Right kidney (tissue), 1 donor: ENCODE results near the gene PARP16.
"Not testable (repeated sequence)": the region's sequence is repeated elsewhere in the genome, so short reads cannot be mapped to it uniquely, and the experiment has no call there.

Experiments used
- DNase-seq: peaks from one replicate; pipeline ENCODE4 v3.0.0-alpha.2; 2016

PARP16 gene

DNA sequence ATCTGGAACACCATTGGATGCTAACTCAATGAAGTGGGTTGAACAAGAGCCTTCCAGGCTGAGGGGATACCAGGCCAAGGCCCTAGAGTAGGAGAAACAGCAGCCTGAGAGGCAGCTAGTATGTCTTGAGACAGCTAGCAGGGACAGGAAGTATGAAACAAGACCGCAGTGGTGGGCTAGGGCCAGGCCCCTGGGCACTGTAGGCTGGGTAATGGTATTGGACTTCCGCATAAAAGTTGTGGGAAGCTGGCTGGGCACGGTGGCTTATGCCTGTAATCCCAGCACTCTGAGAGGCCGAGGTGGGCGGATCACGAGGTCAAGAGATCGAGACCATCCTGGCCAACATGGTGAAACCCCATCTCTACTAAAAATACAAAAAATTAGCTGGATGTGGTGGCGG is 50.2 kb downstream of the PARP16 start:
- not testable (repeated sequence) for DNase-seq

DNA sequence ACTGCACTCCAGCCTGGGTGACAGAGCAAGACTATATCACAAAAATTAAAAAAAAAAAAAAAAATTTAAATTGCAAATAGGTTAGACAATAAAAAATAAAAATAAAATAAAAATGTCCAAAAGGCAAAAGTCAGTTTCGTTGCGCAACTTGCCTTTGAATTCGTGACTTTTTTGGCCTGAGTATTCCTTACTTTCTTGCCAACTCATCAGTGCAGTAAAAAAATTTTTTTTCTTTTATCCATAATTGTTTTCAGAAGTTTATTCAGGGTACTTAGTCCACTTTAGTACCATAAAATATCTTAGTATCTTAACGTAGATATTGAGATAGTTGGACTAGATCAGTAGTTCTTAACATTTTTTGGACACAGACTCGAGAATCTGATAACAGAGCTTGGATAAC is 53.0 kb downstream of the PARP16 start:
- no peak for DNase-seq

DNA sequence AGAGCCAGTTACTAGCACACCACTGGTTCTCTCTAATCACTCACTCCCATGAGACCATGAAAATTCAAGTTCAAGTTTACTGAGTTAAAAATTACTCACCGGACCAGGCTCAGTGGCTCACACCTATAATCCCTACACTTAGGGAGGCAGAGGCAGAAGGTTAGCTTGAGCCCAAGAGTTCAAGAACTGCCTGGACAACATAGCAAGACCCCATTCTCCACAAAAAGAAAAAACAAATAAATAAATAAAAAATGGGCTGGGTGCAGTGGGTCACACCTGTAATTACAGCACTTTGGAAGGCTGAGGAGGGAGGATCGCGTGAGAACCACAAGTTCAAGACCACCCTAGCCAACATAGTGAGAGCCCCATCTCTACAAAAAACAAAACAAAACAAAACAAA is 54.2 kb downstream of the PARP16 start:
- DNase-seq, result no peak

DNA sequence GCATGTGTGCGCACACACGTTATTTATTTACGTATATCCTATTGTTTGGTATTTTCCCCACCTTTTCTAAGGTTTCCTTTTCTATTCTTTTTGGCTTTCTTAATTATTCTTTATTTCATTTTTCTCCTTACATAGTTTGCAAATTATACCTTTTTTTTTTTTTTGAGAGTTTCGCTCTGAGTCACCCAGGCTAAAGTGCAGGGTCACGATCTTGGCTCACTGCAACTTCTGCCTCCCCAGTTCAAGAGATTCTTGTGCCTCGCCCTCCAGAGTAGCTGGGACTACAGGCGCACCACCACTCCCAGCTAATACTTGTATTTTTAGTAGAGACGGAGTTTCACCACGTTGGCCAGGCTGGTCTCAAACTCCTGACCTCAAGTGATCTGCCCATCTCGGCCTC is 55.4 kb downstream of the PARP16 start:
- DNase-seq, result no peak

DNA sequence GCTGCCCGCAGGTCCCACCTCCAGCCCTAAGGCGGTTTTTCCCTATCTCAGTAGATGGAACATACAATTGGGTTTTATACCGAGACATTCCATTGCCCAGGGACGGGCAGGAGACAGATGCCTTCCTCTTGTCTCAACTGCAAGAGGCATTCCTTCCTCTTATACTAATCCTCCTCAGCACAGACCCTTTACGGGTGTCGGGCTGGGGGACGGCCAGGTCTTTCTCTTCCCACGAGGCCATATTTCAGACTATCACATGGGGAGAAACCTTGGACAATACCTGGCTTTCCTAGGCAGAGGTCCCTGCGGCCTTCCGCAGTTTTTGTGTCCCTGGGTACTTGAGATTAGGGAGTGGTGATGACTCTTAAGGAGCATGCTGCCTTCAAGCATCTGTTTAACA is 59.8 kb downstream of the PARP16 start:
- not testable (repeated sequence) for DNase-seq

DNA sequence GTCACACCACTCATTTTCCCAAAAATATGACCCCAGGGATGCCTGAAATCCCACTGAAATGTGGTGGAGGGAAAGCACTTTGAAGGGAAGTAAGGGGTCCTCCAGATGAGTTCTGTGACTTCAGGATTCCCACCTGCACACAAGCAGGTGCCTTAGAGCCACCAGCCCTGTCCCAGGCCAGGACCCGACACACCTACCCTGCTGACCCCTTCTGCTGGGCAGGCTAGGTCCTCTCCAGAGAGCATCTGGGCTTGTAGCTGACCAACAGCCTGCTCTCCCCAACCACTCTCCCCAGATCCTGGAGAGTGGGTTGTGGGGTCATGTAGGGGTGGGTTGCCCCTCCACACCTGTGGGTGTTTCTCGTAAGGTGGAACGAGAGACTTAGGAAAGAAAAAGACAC is 60.5 kb downstream of the PARP16 start:
- DNase-seq, result no peak

DNA sequence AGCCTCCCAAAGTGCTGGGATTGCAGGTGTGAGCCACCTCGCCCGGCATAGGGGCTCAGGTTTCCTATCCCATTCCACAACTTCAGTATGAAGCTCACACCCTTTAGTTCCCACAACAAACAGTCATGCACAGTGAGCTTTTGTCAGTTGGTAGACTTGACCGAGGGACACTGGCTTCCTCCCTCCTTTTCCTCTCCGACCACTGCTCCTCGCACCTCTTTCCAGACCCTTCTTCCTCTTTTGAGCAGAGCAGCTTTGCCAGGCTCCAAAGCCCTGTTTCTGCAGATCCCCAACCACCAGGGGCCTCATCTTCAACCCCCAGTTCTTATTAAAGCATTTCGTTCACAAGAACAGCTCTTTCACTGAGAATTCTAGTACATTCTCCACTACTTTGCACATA is 62.7 kb downstream of the PARP16 start:
- DNase-seq, result no peak

DNA sequence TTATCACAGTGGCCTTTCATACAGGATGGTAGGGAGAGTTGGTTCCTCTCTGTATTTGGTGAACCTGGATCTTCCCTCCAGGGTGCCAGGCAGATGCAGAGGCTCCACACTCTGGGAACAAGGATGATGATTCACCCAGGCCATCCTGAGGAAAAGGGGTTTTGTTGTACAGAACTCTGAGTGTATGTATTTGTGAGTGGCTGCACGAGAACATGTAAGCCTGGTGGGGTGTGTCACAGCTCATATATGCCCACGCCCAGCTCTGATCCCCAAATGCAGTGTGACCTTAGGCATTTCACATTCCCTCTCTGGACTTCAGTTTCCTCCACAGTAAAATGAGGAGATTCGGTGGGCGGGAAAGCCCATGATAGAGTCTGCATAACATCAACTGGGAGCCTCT is 63.8 kb downstream of the PARP16 start:
- no peak for DNase-seq

DNA sequence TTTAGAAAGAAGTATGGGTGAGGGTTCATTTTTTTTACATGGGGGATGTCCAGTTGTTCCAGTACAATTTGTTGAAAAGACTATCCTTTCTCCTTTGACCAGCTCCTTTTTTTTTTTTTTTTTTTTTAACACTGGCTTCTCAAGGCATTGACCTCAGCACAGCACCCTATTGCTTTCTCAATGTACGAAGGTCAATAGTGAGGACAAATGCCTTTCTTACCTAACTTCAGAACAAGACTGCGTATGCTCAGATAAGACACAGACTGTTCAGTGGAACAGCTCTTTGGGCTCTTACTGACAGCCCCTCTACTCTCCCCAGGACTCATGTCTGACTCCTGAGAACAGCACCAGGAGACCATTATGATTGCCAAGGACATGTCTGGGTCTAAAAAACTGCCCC is 65.0 kb downstream of the PARP16 start:
- no peak for DNase-seq

DNA sequence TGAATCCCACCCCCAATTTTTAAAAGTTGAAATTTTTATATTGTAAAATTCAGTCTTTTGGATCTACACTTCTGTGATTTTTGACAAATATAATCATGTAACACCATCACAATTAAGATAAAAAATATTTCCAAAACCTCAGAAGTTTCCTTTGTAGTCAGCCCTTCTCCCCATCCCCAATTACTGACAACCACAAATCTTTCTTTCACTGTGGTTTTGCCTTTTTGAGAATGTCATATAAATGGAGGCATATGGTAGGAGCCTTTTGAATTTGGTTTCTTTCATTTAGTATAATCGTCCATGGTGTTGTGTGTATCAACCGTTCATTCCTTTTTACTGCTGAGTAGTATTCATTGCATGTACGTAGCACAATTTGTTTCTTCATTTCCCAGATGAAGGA is 67.5 kb downstream of the PARP16 start:
- no peak for DNase-seq

DNA sequence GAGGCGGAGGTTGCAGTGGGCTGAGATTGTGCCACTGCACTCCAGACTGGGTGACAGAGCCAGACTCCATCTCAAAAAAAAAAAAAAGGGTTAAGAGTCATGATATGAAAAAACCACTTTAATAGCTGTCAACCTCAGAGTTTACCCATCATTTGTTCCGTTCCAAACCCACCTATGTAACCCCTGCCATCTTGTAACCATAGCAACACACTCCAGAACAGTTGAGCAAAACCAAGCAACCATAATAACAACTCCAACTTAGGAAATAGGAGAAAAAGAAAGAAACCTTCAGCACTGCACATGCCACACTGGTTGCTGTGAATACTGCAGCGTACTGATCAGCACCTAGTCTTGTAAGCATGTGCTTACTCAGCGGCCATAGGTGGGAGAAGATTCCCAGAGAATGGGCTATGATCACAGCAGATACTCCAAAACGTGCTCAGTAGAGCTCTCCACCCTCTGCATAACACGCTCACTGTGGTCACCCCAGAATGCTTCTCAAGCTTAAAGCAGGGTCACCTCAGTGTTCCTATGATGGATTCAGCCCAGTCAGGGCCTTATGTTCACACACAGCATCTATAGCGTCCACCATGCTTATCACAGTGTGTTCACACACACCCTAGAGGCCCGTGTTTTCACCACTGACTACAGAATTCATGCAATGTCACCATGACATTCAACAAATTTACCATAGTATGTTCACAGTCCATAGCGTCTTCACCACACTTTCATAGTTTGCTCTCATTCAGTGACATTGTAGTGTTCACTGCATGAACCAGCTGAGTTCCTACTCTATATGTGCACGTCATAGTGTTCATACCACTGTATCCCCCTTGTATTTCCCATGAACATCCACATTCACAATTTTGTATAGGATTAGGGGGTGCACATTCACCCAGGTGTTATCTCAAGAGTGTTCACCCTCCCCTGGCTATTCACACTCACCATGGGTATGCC is 68.9 kb downstream of the PARP16 start:
- DNase-seq, result no peak

DNA sequence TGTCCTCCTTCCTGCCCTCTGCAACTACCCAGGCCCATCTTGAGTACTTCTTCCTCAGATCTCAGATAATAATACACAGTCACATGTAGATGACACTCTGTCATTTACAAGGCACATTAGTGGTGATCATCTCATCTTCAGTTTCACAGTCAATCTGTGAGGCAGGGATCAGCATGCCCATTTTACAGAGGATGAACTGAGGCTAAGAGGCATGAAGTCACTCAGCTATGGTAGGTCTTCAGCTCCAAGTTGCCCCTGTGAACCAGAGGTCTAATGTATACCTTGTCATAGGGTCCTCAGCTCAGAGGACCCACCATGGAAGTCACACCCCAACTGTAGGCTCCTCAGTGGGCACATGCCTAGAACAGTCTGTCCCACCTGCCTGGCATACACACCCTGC is 71.2 kb downstream of the PARP16 start:
- DNase-seq, result no peak

DNA sequence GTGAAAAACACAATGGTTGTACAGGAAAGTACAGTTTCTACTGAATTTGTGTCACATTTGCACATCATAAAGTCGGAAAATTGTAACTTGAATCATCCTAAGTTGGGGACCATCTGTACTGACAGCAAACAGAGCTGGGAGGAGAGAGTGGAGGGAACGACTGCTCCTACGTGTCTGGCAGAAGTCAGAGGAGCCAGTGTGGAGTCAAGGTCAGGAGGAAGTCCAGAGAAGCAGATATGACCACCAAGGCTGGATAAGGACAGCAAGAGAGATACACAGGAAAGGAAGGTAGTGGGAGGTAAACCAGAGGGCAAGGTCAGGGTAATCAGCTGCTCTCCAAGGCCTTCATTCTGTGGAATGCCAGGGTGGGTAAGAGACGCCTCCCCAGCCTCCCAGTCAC is 72.7 kb downstream of the PARP16 start:
- DNase-seq, result no peak

DNA sequence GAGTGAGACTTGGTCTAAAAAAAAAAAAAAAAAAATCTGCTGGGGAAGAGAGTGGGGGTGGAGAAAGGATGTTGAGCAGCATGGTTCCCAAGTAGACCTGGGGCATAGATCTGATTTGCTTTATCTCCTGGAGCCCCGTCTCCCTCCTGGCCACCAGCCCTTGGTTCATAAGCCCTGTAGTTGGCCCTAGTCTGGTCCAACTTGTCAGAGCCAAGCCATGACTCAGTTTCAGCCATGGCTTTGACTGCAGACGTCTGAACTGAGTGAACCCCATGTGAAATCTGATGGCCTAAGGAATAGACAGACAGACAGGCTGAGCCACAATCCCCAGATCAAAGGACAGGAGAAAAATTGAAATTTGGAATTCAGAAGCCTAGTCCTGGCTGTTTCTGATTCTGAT is 73.4 kb downstream of the PARP16 start:
- no peak for DNase-seq

DNA sequence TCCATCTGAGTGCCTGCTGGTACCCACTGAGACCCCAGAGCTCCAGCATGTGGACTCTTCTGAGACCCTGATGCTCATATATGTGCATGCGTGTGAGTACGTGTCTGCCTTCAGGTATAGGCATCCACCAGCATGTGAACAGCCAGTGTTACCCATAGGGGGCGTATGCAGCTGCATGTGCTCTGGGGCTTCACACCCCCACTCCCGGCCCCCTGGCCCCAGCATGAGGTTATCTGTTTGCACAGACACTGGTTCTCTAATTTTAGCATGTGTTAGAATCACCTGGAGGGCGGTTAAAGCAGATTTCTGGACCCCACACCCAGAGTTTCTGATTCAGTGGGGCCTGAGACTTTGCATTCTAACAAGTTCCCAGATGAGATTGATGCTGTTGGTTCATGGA is 74.6 kb downstream of the PARP16 start:
- no peak for DNase-seq

DNA sequence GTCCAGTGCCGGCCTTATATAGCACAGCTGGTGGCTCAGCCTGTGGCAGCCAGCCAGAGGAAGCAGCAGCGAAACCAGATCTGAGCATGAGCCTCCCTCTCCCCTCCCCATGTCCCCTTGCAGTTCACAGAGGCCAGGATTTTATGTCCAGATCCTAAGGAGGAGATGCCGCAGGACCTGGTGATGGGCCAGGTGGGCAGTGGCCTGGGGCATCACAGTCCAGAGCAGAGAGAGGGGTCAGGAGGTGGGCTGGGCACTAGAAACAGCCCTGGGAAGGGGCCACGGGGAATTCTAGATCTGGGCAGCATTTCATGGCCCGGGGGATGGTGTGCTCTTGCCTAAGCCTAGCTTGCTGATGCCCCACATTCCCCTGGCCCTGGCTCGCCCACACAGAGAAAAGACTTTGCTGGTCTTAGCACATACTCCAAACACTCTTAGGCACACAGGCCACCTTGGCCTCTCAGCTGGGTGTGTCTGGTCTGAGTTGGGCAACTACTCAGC is 75.2 kb downstream of the PARP16 start:
- peak; percentile 70 for DNase-seq

DNA sequence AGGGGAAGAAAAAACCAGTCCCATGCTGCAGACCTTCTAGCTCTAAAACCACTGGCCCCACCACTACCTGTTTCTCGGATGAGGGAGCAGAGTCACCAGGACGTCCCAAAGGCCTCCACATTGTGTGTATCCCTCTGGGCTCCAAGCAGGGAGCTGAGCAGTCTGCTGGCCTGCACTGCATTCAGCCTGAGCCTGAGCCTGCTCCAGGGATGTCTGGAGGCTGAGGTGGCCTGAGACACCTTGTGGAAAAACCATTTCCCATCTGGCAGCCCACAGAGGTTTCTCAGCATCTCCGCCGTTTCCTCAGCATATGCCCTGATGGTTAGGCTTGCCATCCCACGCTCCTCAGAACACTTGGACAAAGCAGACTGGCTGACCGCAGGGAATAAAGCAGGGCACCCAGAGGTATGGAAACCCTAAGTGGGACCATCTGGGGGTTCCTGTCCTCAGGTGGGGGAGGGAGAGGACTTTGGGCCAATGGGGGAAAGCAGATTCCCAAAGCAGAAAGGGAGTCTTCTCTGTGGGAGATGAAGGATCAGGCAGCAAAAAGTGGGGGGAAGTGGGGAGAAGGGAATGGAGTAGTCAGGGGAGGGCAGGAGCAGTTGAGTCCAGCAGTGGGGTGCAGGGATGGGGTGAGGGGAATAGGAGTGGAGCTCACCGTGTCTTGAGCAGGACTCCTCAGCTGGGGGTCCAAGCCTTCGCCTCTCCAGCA is 75.8 kb downstream of the PARP16 start, which contains the start of gene CILP:
TSS of gene CILP (minus strand) at position 704 of the 712 bp plus-strand sequence. CDS start 1,718 bp downstream, outside the sequence.
- no peak for DNase-seq

DNA sequence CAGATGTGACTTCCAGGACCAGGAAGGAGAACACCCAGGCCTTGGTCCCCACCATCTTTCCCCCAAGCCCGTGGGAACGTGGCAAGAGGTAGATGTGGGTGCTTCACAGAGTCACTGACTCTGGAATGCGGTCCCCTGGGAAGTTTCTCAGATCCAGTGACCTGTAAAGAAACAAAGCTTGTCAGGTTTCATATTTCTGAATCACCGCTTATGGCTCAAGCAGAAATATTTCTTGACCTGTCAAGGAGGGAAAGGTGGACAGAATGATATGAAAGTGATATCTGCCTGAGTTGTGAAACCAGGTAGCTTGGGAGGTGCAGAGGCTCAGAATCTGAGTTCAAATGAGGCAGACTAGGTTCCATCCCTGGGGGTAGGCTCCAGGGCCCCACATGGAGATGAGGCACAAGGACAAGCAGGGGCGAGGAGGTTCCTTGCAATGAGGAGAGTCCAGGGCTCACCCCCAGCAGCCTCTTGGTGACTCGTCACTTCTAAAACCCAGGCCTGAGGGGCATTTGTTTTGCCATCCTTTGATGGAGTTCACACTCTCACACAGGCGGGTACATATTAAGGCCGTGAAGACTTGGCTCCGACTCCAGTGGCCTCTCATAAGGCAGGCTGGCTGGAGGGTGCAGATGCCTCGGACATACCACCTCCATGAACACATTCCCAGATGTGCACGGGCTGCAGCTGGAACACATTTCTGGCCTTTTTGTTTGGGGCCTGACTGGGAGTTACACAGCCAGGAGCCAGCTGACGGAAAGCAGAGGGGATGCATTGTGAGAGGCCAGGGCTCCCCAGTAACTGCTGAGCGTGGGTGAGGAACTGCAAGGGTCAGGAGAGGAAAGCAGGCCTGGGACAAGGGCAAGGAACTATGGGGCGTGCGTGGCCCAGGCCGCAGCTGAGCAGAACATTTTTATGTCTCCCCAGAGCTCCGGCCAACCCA is 76.7 kb downstream of the PARP16 start:
- DNase-seq, result peak; percentile 27

DNA sequence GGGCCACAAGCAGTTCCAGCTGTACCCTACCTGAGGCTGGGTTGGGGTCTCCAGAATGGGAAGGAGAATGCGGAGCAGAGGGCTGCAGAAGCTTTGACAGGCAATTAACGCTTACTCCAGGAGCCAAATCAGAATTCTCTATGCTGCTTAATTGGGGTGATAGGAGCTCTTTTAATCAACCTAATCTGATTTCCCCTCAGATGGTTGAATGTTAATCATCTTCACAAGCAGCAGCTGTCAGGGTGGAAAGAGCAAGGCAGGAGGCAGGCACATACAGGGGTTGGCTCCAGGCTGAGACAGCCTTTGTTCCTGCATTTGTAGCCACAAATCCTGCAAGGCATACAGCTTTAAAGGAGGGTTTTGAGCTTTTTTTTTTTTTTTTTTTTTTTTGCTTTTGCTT is 78.0 kb downstream of the PARP16 start:
- DNase-seq, result no peak
